MV-4-11 (cell line): ENCODE measurements around the gene TFEB.

ENCODE experiments used
- DNase-seq: peaks from one replicate; lab custom pipeline; 2025; lab: John Stamatoyannopoulos, UW

TFEB gene

GRCh38 chr6:41638002-41638934, 97.1 kb downstream of the TFEB start, which contains the start of gene MDFI:
Gene MDFI, plus strand, starts transcription at chr6:41638468. Its CDS starts 282 bp downstream, at chr6:41638750.
- no peak for DNase-seq

DNA sequence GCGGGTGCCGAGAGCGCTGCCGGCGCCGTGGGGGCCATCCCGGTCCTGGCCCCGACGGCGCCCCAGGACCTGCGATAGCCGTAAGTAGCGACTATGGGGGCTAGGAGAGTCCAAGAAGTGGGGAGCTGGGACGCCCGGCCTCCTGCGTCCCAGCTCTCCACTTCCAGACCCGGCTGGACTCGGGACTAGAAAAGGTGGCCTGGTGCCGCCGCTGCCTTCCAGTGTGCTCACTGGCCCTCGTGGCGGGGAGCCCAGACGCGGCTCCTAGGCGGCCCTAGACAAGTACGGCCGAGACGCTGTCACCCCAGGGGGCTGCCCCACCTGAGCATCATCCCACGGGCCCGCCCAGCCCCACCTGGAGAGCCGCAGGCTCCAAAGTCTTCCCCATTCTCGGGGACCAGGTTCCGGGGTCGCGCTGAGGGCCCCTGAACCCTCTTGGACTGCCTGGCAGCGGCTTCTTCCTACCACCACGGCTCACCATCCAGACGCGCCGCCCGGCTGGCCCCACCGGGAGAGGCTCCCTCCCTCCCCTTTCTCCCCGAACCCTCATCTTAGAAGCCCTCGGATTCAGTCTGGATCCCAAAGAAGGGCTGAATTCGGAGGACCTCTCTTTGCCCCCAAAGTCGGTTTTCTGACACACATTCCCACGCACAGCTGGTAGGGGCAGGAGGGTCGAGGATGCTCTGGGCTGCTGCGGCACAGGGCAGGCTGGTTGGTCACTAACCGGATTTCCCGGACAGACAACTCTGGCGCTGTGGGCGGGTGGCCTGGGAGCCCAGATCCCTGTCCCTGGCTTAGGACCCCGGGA, 98.0 kb downstream of the TFEB start:
- DNase-seq = no peak

DNA sequence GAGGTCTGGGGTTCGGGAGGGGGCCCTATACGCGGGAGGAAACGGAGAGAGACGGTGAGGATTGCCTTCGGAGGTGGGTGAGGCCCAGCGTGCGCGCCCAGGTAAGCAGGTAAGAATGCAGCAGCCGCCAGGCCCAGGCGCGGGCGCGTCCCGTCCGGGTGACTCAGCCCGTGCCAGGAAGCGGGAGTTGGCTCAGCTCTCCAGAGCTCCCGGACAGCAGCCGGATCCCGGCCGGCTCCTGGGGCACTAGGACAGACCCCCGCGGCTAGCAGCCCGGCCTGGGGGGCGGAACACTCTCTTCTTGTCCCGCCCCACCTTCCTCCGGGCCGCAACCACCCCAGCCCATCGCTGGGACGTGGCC, 98.6 kb downstream of the TFEB start:
- DNase-seq = no peak

DNA sequence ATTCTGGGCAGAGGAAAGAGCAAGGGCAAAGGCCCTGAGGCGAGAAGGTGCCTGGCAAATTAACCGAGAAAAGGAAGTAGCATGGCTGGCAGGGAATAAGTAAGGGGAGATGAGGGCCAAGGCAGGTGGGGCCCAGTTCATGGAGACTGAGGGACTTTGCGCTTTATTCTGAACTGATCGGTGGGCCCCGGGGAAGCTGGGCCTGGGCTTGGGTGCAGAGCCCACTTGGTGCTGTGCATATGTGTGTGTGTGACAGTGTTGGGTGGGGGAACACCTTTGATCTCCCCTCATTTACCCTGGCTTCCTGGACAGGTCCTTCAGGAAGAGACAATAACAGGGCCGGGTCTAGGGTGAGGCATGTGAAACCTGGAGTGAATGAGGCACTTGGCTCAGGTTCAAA, 100.0 kb downstream of the TFEB start:
- no peak for DNase-seq

DNA sequence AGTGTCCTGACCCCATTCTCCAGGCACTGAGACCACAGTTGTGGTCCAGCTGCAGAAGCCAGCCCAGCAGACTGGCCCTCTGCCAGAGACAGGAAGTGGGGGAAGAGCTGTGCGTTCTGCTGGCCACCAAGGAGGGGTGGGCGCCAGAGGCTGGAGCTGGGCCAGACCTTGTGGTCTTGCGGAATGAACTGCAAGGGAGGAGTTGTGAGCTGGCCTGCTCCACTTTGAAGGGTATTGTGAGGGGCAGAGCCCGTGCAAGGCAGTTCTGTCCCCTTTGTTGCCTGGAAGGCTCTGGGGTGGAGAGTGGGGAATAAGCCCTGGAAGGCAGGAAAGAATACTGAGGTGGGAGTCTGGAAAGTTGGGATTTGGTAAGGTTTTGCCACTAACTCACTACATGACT, 100.8 kb downstream of the TFEB start:
- DNase-seq = no peak
